B cell (primary cell): ENCODE measurements around the gene P2RY14.

Source experiments
- CTCF ChIP-seq: fragments of 200-600 bp; IDR thresholded peaks from one replicate; pipeline ENCODE4 v1.8.0; 2022; ENCODE audit warnings: antibody characterized with exemption, mild to moderate bottlenecking
- EZH2 ChIP-seq: IDR thresholded peaks from 2 replicates; pipeline ENCODE4 v1.6.1; 2012; ENCODE audit warnings: borderline replicate concordance, low read depth, mild to moderate bottlenecking, moderate library complexity, low read length; ENCODE audit not compliant: insufficient read depth, poor library complexity, severe bottlenecking

DNA sequence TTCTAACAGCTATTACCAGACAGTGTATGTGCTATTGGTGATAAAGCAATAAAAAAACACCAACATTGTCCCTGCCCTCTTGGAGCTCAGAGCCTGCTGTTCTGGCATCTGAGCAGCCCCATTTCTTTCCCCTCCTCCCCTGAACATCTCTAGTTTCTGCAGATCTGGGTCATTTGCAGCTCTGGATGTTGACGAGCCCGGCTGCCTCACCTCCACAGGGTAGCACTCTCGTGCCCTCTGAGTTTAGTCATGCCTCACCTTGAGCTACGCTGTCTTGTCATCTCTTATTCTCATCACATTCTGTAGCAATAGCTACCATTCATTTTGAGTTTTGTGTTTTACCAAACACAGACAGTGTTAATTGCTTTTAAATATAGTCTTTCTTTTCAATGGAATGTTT lies 45.4 kb downstream of the P2RY14 start:
- TF ChIP-seq CTCF: no peak
- no peak for TF ChIP-seq EZH2
